HFFc6 (cell line): Measurements from ENCODE around the gene OR2A42. TPM values are rescaled to one million over a fixed set of nuclear protein-coding genes. Genes with fewer than 3 reads are reported as not detected.
"Not testable (repeated sequence)": the region's sequence is repeated elsewhere in the genome, so short reads cannot be mapped to it uniquely, and the experiment has no call there.

Experiments
- DNase-seq: peaks from one replicate; pipeline ENCODE4 v3.0.0-alpha.2; 2018
- H3K27ac Mint-ChIP-seq: 2 replicates; pipeline ENCODE4 v1.8.0; 2020; ENCODE audit warnings: mild to moderate bottlenecking, mixed read lengths
- H3K27me3 Mint-ChIP-seq: 2 replicates; pipeline ENCODE4 v1.8.0; 2021; ENCODE audit warnings: mild to moderate bottlenecking, moderate library complexity, mixed read lengths; ENCODE audit not compliant: insufficient read depth
- H3K36me3 Mint-ChIP-seq: 2 replicates; pipeline ENCODE4 v1.8.0; 2021; ENCODE audit warnings: low read depth, mixed read lengths
- H3K4me1 Mint-ChIP-seq: 2 replicates; pipeline ENCODE4 v1.8.0; 2020; ENCODE audit warnings: low read depth, mixed read lengths
- H3K4me3 Mint-ChIP-seq: 2 replicates; pipeline ENCODE4 v1.8.0; 2020; ENCODE audit warnings: mild to moderate bottlenecking, moderate library complexity, mixed read lengths
- H3K9me3 Mint-ChIP-seq: 2 replicates; pipeline ENCODE4 v1.8.0; 2020; ENCODE audit warnings: mild to moderate bottlenecking, mixed read lengths
- total RNA-seq, 6 experiments: library from RNA; stranded (reverse); fragmentation: NEBNext Ultra II Directional; extraction: Animal tissue kit (Norgen Biotek cat#: 25700); gene quantifications; 2 replicates in 1 of 6; 3 replicates in 5 of 6; pipeline ENCODE4 v1.2.3, GENCODE V29; 2021

The OR2A42 gene
- total RNA-seq, 6 experiments from 2014 or later: not detected

- not testable (repeated sequence) for H3K9me3 Mint-ChIP-seq, H3K4me3 Mint-ChIP-seq, H3K36me3 Mint-ChIP-seq, H3K27me3 Mint-ChIP-seq, H3K4me1 Mint-ChIP-seq, DNase-seq, H3K27ac Mint-ChIP-seq
Observed at GRCh38 chr7:144220531-144220930, 18.9 kb downstream of the OR2A42 start.

- not testable (repeated sequence) for DNase-seq, H3K36me3 Mint-ChIP-seq, H3K27me3 Mint-ChIP-seq, H3K27ac Mint-ChIP-seq, H3K9me3 Mint-ChIP-seq, H3K4me1 Mint-ChIP-seq, H3K4me3 Mint-ChIP-seq
Observed at GRCh38 chr7:144219149-144219548, 20.3 kb downstream of the OR2A42 start.

- H3K9me3 Mint-ChIP-seq, H3K27me3 Mint-ChIP-seq, DNase-seq, H3K4me1 Mint-ChIP-seq, H3K4me3 Mint-ChIP-seq, H3K36me3 Mint-ChIP-seq, H3K27ac Mint-ChIP-seq: not testable (repeated sequence)
Observed at GRCh38 chr7:144218581-144218980, 20.8 kb downstream of the OR2A42 start.

- not testable (repeated sequence) for H3K4me3 Mint-ChIP-seq, H3K9me3 Mint-ChIP-seq, H3K27me3 Mint-ChIP-seq, H3K36me3 Mint-ChIP-seq, H3K27ac Mint-ChIP-seq, H3K4me1 Mint-ChIP-seq, DNase-seq
Observed at GRCh38 chr7:144217200-144217599, 22.2 kb downstream of the OR2A42 start.

DNA sequence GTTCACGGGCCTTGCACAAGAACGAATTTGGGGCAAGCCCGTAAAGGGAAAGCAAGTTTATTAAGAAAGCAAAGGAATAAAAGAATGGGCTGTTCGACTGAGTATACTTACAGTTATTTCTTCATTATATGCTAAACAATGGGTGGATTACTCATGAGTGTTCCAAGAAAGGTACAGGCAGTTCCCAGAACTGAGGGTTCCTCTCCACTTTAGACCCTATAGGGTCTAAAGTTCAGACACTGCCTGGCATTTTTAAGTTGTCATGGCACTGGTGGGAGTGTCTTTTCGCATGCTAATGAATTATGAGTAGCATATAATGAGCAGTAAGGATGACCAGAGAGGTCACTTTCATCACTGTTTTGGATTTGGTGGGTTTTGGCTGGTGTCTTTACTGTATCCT, 34.1 kb downstream of the OR2A42 start:
- DNase-seq, H3K4me1 Mint-ChIP-seq, H3K27ac Mint-ChIP-seq, H3K9me3 Mint-ChIP-seq, H3K4me3 Mint-ChIP-seq, H3K36me3 Mint-ChIP-seq, H3K27me3 Mint-ChIP-seq: not testable (repeated sequence)

GRCh38 chr7:144203086-144203485, 36.3 kb downstream of the OR2A42 start:
- not testable (repeated sequence) for H3K36me3 Mint-ChIP-seq, H3K9me3 Mint-ChIP-seq, H3K4me3 Mint-ChIP-seq, H3K4me1 Mint-ChIP-seq, H3K27ac Mint-ChIP-seq, H3K27me3 Mint-ChIP-seq, DNase-seq

GRCh38 chr7:144201978-144202377, 37.4 kb downstream of the OR2A42 start:
- H3K36me3 Mint-ChIP-seq, H3K27me3 Mint-ChIP-seq, H3K27ac Mint-ChIP-seq, DNase-seq, H3K9me3 Mint-ChIP-seq, H3K4me3 Mint-ChIP-seq, H3K4me1 Mint-ChIP-seq: not testable (repeated sequence)

GRCh38 chr7:144198934-144199333, 40.5 kb downstream of the OR2A42 start:
- H3K9me3 Mint-ChIP-seq, H3K36me3 Mint-ChIP-seq, H3K4me3 Mint-ChIP-seq, H3K4me1 Mint-ChIP-seq, H3K27me3 Mint-ChIP-seq, H3K27ac Mint-ChIP-seq, DNase-seq: not testable (repeated sequence)

- not testable (repeated sequence) for H3K4me1 Mint-ChIP-seq, H3K4me3 Mint-ChIP-seq, H3K27me3 Mint-ChIP-seq, DNase-seq, H3K9me3 Mint-ChIP-seq, H3K36me3 Mint-ChIP-seq, H3K27ac Mint-ChIP-seq
Observed at GRCh38 chr7:144195212-144195872, 44.1 kb downstream of the OR2A42 start, which contains the start of gene ARHGEF35. ARHGEF35 (minus strand) TSS chr7:144195833; CDS start chr7:144188383, 7,450 bp downstream.

- H3K27me3 Mint-ChIP-seq, H3K9me3 Mint-ChIP-seq, H3K27ac Mint-ChIP-seq, DNase-seq, H3K4me1 Mint-ChIP-seq, H3K36me3 Mint-ChIP-seq, H3K4me3 Mint-ChIP-seq: not testable (repeated sequence)
Observed at GRCh38 chr7:144194453-144194852, 45.0 kb downstream of the OR2A42 start.

GRCh38 chr7:144193782-144194181, 45.6 kb downstream of the OR2A42 start:
- not testable (repeated sequence) for H3K9me3 Mint-ChIP-seq, DNase-seq, H3K4me3 Mint-ChIP-seq, H3K4me1 Mint-ChIP-seq, H3K36me3 Mint-ChIP-seq, H3K27me3 Mint-ChIP-seq, H3K27ac Mint-ChIP-seq

- not testable (repeated sequence) for H3K9me3 Mint-ChIP-seq, H3K27me3 Mint-ChIP-seq, H3K4me1 Mint-ChIP-seq, DNase-seq, H3K27ac Mint-ChIP-seq, H3K4me3 Mint-ChIP-seq, H3K36me3 Mint-ChIP-seq
Observed at GRCh38 chr7:144188578-144189171, 50.7 kb downstream of the OR2A42 start.

DNA sequence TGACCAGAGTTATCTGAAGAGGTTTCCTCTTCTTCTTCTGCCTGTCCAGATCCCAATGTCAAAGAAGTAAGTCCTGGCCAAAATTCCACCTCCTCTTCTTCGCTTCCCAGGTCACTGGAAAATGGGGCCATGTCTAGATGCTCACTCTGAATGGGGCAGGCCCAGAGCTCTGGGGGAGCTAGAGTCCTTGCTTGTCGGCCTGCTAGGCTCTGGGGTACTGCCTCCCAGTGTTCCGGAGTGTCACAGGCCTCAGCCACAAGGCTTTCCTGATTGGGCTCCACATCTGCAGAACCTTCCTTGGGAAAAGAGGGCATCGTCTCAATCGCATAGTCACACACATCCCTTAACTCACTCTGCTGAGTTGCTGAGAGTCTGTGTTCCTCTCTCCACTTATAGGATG, 51.6 kb downstream of the OR2A42 start:
- H3K4me3 Mint-ChIP-seq, DNase-seq, H3K27me3 Mint-ChIP-seq, H3K4me1 Mint-ChIP-seq, H3K36me3 Mint-ChIP-seq, H3K27ac Mint-ChIP-seq, H3K9me3 Mint-ChIP-seq: not testable (repeated sequence)

DNA sequence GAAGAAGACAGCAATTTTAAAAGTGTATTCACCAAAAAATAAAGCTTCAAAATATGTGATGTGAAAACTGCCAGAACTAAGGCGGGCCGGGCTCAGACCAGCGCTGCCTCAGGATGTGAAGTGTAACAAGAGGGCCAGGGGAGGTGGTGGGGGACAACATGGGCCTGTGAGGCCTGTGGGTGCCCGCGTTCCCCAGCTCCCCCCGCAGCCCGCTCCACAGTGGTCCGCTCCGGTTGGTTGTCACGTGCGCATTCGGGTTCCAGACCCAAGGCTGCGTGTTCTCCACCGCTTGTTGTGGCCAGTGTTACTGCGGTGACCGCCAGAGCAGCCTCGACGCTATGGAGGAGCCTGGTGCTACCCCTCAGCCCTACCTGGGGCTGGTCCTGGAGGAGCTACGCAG, 56.2 kb downstream of the OR2A42 start, which contains the start of gene CTAGE4:
TSS of gene CTAGE4 (plus strand) at position 301 of the 400 bp plus-strand sequence. CDS start at position 339, 38 bp downstream.
- DNase-seq, H3K9me3 Mint-ChIP-seq, H3K36me3 Mint-ChIP-seq, H3K27ac Mint-ChIP-seq, H3K4me1 Mint-ChIP-seq, H3K27me3 Mint-ChIP-seq, H3K4me3 Mint-ChIP-seq: not testable (repeated sequence)
